Activated B cell treated with CpG ODN at 0.5 μM for 24 hours (primary cell): ENCODE measurements around the gene KIF5A. TPM values are rescaled to one million over a fixed set of nuclear protein-coding genes. Genes with fewer than 3 reads are reported as not detected.
A peak's percentile ranks its signal among the peaks of the same experiment; 100 is the strongest.

Experiments
- ATAC-seq: fragments of 200-7000 bp; cut with Tn5 transposase; one replicate; pipeline ENCODE4 v1.10.0; 2021; ENCODE audit warnings: low read depth, mild to moderate bottlenecking, moderate library complexity
- CTCF ChIA-PET: fragments of 350-600 bp; sonication (Branson Sonifier 250); formaldehyde crosslinking; loops from one replicate; lab custom pipeline; 2021; ENCODE audit warnings: antibody characterized with exemption; lab: Charles Lee
- POLR2A ChIA-PET: fragments of 350-600 bp; sonication (Branson Sonifier 250); formaldehyde crosslinking; loops from one replicate; lab custom pipeline; 2021; ENCODE audit warnings: antibody characterized with exemption; lab: Charles Lee
- DNase-seq: peaks from one replicate; pipeline ENCODE4 v3.0.0; 2022
- H3K27ac Mint-ChIP-seq: one replicate; pipeline ENCODE4 v1.8.0; 2020; ENCODE audit warnings: mixed read lengths
- H3K27me3 Mint-ChIP-seq: one replicate; pipeline ENCODE4 v1.8.0; 2021; ENCODE audit warnings: mixed read lengths
- H3K36me3 Mint-ChIP-seq: one replicate; pipeline ENCODE4 v1.8.0; 2021; ENCODE audit warnings: low read depth, mixed read lengths
- H3K4me1 Mint-ChIP-seq: one replicate; pipeline ENCODE4 v1.8.0; 2021; ENCODE audit warnings: mixed read lengths
- H3K4me3 Mint-ChIP-seq: one replicate; pipeline ENCODE4 v1.8.0; 2020; ENCODE audit warnings: mild to moderate bottlenecking, mixed read lengths
- H3K9me3 Mint-ChIP-seq: one replicate; pipeline ENCODE4 v1.8.0; 2020; ENCODE audit warnings: mixed read lengths
- intact Hi-C: fragments of 100-400 bp; cut with micrococcal nuclease; formaldehyde crosslinking; loops from one replicate; pipeline ENCODE4 v1.15.1; 2024
- total RNA-seq: library from RNA; stranded (reverse); gene quantifications from 2 replicates; pipeline ENCODE4 v1.2.3, GENCODE V29; 2022
- TF ChIP-seq, protein P1 (sequence below): fragments of 200-600 bp; IDR thresholded peaks from one replicate; pipeline ENCODE4 v1.8.0; 2022; ENCODE audit warnings: antibody characterized with exemption, mild to moderate bottlenecking

Gene KIF5A
- total RNA-seq, 1 donor from 2014 or later: 0.13 TPM

DNA sequence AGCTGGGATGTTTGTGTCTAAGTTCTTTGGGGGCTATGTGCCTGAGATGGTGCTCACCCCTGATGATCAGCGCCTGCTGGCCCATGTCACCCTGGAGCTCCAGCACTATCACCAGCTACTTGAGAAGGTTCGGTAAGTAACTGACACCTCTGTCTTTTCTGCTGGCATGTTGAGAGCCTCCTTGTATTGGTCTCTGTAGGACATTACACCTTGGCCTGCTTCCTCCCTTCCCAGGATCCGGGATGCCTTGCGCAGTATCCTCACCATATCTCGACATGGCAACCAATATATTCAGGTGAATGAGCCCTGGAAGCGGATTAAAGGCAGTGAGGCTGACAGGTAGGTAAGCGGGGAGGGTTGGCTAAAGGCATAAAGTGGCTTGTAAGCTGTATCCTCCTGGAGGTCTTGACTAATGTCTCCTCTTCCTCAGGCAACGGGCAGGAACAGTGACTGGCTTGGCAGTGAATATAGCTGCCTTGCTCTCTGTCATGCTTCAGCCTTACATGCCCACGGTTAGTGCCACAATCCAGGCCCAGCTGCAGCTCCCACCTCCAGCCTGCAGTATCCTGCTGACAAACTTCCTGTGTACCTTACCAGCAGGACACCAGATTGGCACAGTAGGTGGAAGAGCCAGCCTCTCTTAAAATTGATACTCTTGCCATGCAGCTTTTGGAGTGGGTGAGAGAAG, 35.0 kb upstream of the KIF5A start:
- TF ChIP-seq, protein P1, sequence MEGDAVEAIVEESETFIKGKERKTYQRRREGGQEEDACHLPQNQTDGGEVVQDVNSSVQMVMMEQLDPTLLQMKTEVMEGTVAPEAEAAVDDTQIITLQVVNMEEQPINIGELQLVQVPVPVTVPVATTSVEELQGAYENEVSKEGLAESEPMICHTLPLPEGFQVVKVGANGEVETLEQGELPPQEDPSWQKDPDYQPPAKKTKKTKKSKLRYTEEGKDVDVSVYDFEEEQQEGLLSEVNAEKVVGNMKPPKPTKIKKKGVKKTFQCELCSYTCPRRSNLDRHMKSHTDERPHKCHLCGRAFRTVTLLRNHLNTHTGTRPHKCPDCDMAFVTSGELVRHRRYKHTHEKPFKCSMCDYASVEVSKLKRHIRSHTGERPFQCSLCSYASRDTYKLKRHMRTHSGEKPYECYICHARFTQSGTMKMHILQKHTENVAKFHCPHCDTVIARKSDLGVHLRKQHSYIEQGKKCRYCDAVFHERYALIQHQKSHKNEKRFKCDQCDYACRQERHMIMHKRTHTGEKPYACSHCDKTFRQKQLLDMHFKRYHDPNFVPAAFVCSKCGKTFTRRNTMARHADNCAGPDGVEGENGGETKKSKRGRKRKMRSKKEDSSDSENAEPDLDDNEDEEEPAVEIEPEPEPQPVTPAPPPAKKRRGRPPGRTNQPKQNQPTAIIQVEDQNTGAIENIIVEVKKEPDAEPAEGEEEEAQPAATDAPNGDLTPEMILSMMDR: no peak
- DNase-seq (no peak), ATAC-seq (no peak)
- peaks cover 90% of the 10 kb centered on the region for H3K36me3 Mint-ChIP-seq
- H3K4me3 Mint-ChIP-seq: no peak overlapping the region
- peaks cover 21% of the 10 kb centered on the region for H3K4me1 Mint-ChIP-seq
- H3K9me3 Mint-ChIP-seq: no peaks in the 10 kb centered on the region
- intact Hi-C loops: no loop called here
- no peak overlapping the region for H3K27ac Mint-ChIP-seq
- H3K27me3 Mint-ChIP-seq: no peaks in the 10 kb centered on the region
- CTCF ChIA-PET: no interaction called here
- POLR2A ChIA-PET: interaction anchor here (0.6 to 1.8 kb wide), 9 partner anchors 10 to 151 kb away, joined by 3 to 7 read pairs (median 4); partner anchors contain the start of gene DCTN2

- CTCF ChIA-PET: no interaction called here
- TF ChIP-seq, protein P1: no peak
- intact Hi-C loops: no loop called here
- H3K4me3 Mint-ChIP-seq: no peak overlapping the region
- peaks cover 92% of the 10 kb centered on the region for H3K36me3 Mint-ChIP-seq
- POLR2A ChIA-PET: interaction anchor here (0.6 to 1.8 kb wide), 8 partner anchors 11 to 107 kb away, joined by 3 to 5 read pairs (median 3); no protein-coding TSS in a partner anchor
- DNase-seq (no peak), ATAC-seq (no peak)
- no peaks in the 10 kb centered on the region for H3K27me3 Mint-ChIP-seq
- peaks cover 24% of the 10 kb centered on the region for H3K4me1 Mint-ChIP-seq
- peak overlapping the region; percentile 46 for H3K27ac Mint-ChIP-seq
- H3K9me3 Mint-ChIP-seq: no peaks in the 10 kb centered on the region
Measured at GRCh38 chr12:57515408-57515933, 34.4 kb upstream of the KIF5A start.

- Mint-ChIP-seq H3K27ac (peak overlapping the region; percentile 46), H3K9me3 (no peaks in the 10 kb centered on the region), H3K36me3 (peaks cover 90% of the 10 kb centered on the region), H3K4me3 (no peak overlapping the region), H3K4me1 (peaks cover 29% of the 10 kb centered on the region), H3K27me3 (no peaks in the 10 kb centered on the region)
- intact Hi-C loops: no loop called here
- ATAC-seq (no peak), DNase-seq (no peak)
- CTCF ChIA-PET: no interaction called here
- TF ChIP-seq, protein P1: no peak
- POLR2A ChIA-PET: interaction anchor here (0.6 to 1.8 kb wide), 7 partner anchors 12 to 107 kb away, joined by 3 to 5 read pairs (median 3); no protein-coding TSS in a partner anchor
Measured at GRCh38 chr12:57515934-57516541, 33.8 kb upstream of the KIF5A start.

- peaks cover 35% of the 10 kb centered on the region for H3K4me1 Mint-ChIP-seq
- DNase-seq (no peak), ATAC-seq (no peak)
- H3K36me3 Mint-ChIP-seq: peaks cover 83% of the 10 kb centered on the region
- ChIA-PET CTCF (interaction anchor here (0.7 kb wide), 1 partner anchor 74 kb away, joined by 3 read pairs; no protein-coding TSS in a partner anchor), POLR2A (interaction anchor here (0.6 to 1.4 kb wide), 3 partner anchors 29 to 35 kb away, joined by 3 read pairs; partner anchors contain the start of gene MARS1)
- no peaks in the 10 kb centered on the region for H3K27me3 Mint-ChIP-seq
- H3K9me3 Mint-ChIP-seq: no peaks in the 10 kb centered on the region
- no peak overlapping the region for H3K27ac Mint-ChIP-seq
- TF ChIP-seq, protein P1: no peak
- intact Hi-C loops: no loop called here
- H3K4me3 Mint-ChIP-seq: no peak overlapping the region
Measured at GRCh38 chr12:57516617-57517153, 33.2 kb upstream of the KIF5A start.
